Immature natural killer cell (primary cell): ENCODE results near the gene VWA8. TPM values are rescaled to one million over a fixed set of nuclear protein-coding genes. Genes with fewer than 3 reads are reported as not detected.

ENCODE experiments used
- DNase-seq, 3 donors: peaks; one replicate each; pipeline ENCODE4 v3.0.0; 2022; ENCODE audit warnings: mixed read lengths in 1 of 3
- H3K27ac Mint-ChIP-seq, 6 donors: one replicate each; pipeline ENCODE4 v1.8.0; 2020; ENCODE audit warnings: mixed read lengths in 6 of 6, mild to moderate bottlenecking in 5 of 6, inconsistent platforms in 4 of 6, moderate library complexity in 3 of 6
- H3K27me3 Mint-ChIP-seq, 3 donors: one replicate each; pipeline ENCODE4 v1.8.0; 2020 to 2021; ENCODE audit warnings: low read depth in 3 of 3, mild to moderate bottlenecking in 3 of 3, mixed read lengths in 3 of 3, moderate library complexity in 3 of 3, inconsistent platforms in 1 of 3
- H3K36me3 Mint-ChIP-seq, 3 donors: one replicate each; pipeline ENCODE4 v1.8.0; 2020; ENCODE audit warnings: mixed read lengths in 3 of 3, inconsistent platforms in 2 of 3, mild to moderate bottlenecking in 2 of 3
- H3K4me1 Mint-ChIP-seq, 2 donors: one replicate each; pipeline ENCODE4 v1.8.0; 2020; ENCODE audit warnings: inconsistent platforms in 2 of 2, mild to moderate bottlenecking in 2 of 2, mixed read lengths in 2 of 2, moderate library complexity in 1 of 2
- H3K4me3 Mint-ChIP-seq, 5 donors: one replicate each; pipeline ENCODE4 v1.8.0; 2020; ENCODE audit warnings: mild to moderate bottlenecking in 5 of 5, mixed read lengths in 5 of 5, inconsistent platforms in 3 of 5, moderate library complexity in 3 of 5
- H3K9me3 Mint-ChIP-seq, 6 donors: one replicate each; pipeline ENCODE4 v1.8.0; 2020; ENCODE audit warnings: mild to moderate bottlenecking in 6 of 6, mixed read lengths in 6 of 6, inconsistent platforms in 4 of 6, moderate library complexity in 3 of 6
- polyA plus RNA-seq, 3 donors: library from polyadenylated mRNA; unstranded; fragments of 300-500 nt; fragmentation: Illumina TruSeq; gene quantifications; one replicate each; pipeline ENCODE4 v1.2.3, GENCODE V29; 2021

Gene VWA8
- polyA plus RNA-seq, 3 donors from 2014 or later, result 3.0 to 4.9 (median 3.2) TPM

DNA sequence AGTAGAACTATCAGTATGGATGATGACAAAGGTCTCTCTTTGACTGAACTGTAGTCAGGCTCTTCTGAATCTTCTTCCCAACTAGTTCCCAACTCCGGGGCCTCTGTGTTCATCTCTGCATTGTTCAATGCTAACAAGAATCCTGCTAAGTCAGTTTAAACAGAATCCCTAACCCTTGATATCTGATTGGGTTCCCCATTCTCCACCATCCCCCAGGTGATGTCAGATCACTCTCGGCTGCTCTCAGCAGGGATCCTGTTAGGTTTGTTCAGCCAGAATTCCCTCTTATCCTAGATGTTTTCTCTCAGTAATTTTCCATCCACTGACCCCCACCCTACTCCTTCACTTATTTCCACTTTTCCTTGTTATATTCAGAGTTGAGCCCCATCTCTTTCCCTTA lies 280.0 kb downstream of the VWA8 start:
- Mint-ChIP-seq H3K27ac (no peak overlapping the region), H3K36me3 (peaks cover 25 to 46% (median 44%) of the 10 kb centered on the region in 3 donors), H3K4me1 (no peaks in the 10 kb centered on the region), H3K4me3 (no peak overlapping the region), H3K27me3 (no peaks in the 10 kb centered on the region), H3K9me3 (no peaks in the 10 kb centered on the region)
- DNase-seq, result no peak

- no peaks in the 10 kb centered on the region for H3K27me3 Mint-ChIP-seq
- no peak overlapping the region for H3K4me3 Mint-ChIP-seq
- H3K4me1 Mint-ChIP-seq, result no peaks in the 10 kb centered on the region
- no peaks in the 10 kb centered on the region for H3K9me3 Mint-ChIP-seq
- H3K27ac Mint-ChIP-seq, result no peak overlapping the region
- no peak for DNase-seq
- H3K36me3 Mint-ChIP-seq, result peaks cover 17 to 46% (median 45%) of the 10 kb centered on the region in 3 donors
Observed at GRCh38 chr13:41678848-41679247, 282.1 kb downstream of the VWA8 start.

DNA sequence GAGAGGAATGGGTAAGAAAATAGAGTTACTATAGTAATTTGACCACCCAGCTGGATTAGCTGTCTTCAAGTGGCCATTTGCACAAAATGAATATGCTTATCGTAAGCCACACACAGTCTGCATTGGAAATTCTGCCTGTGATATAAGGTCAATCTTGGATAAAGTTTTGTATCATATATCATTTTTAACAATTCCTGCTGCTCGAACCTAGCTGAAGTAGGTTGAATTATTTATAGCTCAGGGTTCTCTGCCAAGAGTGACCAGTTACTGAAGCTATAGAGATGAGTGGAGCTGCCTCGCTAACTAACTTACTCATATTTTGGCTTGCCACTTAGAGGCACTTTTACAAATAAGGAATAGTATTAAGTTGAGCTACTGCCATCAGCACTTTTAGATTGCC lies 282.7 kb downstream of the VWA8 start:
- DNase-seq, result no peak
- H3K27me3 Mint-ChIP-seq, result no peaks in the 10 kb centered on the region
- no peak overlapping the region for H3K4me3 Mint-ChIP-seq
- no peaks in the 10 kb centered on the region for H3K9me3 Mint-ChIP-seq
- peaks cover 17 to 43% (median 40%) of the 10 kb centered on the region in 3 donors for H3K36me3 Mint-ChIP-seq
- no peaks in the 10 kb centered on the region for H3K4me1 Mint-ChIP-seq
- no peak overlapping the region for H3K27ac Mint-ChIP-seq

GRCh38 chr13:41675306-41675705 lies 285.6 kb downstream of the VWA8 start:
- Mint-ChIP-seq H3K9me3 (no peaks in the 10 kb centered on the region), H3K27me3 (no peaks in the 10 kb centered on the region), H3K27ac (no peak overlapping the region), H3K36me3 (peaks cover 6 to 29% (median 19%) of the 10 kb centered on the region in 3 donors), H3K4me1 (no peaks in the 10 kb centered on the region), H3K4me3 (no peak overlapping the region)
- DNase-seq, result no peak

GRCh38 chr13:41674246-41674645 lies 286.7 kb downstream of the VWA8 start:
- H3K27ac Mint-ChIP-seq, result peak overlapping the region in 2 of 6 donors; percentile 1 to 8

GRCh38 chr13:41673640-41674039 lies 287.3 kb downstream of the VWA8 start:
- peaks cover 7 to 36% (median 20%) of the 10 kb centered on the region in 3 donors for H3K36me3 Mint-ChIP-seq
- H3K4me1 Mint-ChIP-seq, result no peaks in the 10 kb centered on the region
- no peak overlapping the region for H3K27ac Mint-ChIP-seq
- no peak overlapping the region for H3K4me3 Mint-ChIP-seq
- no peaks in the 10 kb centered on the region for H3K9me3 Mint-ChIP-seq
- DNase-seq, result no peak
- no peaks in the 10 kb centered on the region for H3K27me3 Mint-ChIP-seq

More at GRCh38 chr13:41674246-41674645, 286.7 kb downstream of the VWA8 start:
- no peaks in the 10 kb centered on the region for H3K27me3 Mint-ChIP-seq
- DNase-seq, result no peak
- H3K36me3 Mint-ChIP-seq, result peaks cover 7 to 34% (median 22%) of the 10 kb centered on the region in 3 donors
- no peak overlapping the region for H3K4me3 Mint-ChIP-seq
- no peaks in the 10 kb centered on the region for H3K9me3 Mint-ChIP-seq
- no peaks in the 10 kb centered on the region for H3K4me1 Mint-ChIP-seq

DNA sequence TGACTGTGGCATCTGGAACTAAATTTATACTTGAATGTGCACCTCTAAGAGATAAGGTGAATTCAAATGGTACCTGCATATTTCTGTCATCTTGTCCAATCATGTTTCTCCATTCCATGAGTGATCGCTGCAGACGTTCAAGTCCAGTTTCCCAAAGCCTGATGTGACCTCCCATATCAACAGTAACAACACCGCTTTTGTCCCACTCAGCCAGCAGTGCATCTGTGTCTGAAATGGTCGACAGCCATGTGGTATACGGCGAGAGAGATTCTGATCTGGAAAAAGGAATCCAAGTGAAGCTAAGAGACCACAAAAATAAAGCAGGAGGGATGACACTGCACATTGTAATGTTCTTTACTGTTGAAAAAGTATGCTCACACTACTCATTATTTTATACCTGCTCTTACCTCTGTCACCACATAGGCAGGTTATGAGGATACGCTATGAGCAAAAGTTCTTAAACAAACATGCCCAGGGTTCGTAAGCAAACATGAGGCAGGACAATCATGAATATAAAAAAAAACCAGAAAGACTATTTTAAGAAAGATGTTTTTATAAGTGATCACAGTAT lies 290.0 kb downstream of the VWA8 start:
- no peak for DNase-seq
- Mint-ChIP-seq H3K4me3 (no peak overlapping the region), H3K9me3 (no peaks in the 10 kb centered on the region), H3K4me1 (no peaks in the 10 kb centered on the region), H3K36me3 (peaks cover 7 to 38% (median 13%) of the 10 kb centered on the region in 3 donors), H3K27ac (peak overlapping the region in 1 of 6 donors; percentile 8), H3K27me3 (no peaks in the 10 kb centered on the region)

- no peaks in the 10 kb centered on the region for H3K4me1 Mint-ChIP-seq
- no peaks in the 10 kb centered on the region for H3K27me3 Mint-ChIP-seq
- H3K27ac Mint-ChIP-seq, result no peak overlapping the region
- no peaks in the 10 kb centered on the region for H3K9me3 Mint-ChIP-seq
- no peak overlapping the region for H3K4me3 Mint-ChIP-seq
- H3K36me3 Mint-ChIP-seq, result peaks cover 8 to 30% (median 10%) of the 10 kb centered on the region in 3 donors
- DNase-seq, result peak; percentile 21 to 55 (median 43)
Observed at GRCh38 chr13:41668130-41668757, 292.7 kb downstream of the VWA8 start.

- Mint-ChIP-seq H3K9me3 (no peaks in the 10 kb centered on the region), H3K4me1 (no peaks in the 10 kb centered on the region), H3K4me3 (no peak overlapping the region), H3K36me3 (peaks cover 8 to 33% (median 10%) of the 10 kb centered on the region in 3 donors), H3K27ac (no peak overlapping the region), H3K27me3 (no peaks in the 10 kb centered on the region)
- DNase-seq, result no peak
Observed at GRCh38 chr13:41666644-41667043, 294.3 kb downstream of the VWA8 start.

GRCh38 chr13:41660411-41660810 lies 300.5 kb downstream of the VWA8 start:
- no peak for DNase-seq
- no peaks in the 10 kb centered on the region for H3K9me3 Mint-ChIP-seq
- no peak overlapping the region for H3K27ac Mint-ChIP-seq
- no peaks in the 10 kb centered on the region for H3K27me3 Mint-ChIP-seq
- peaks cover 5 to 19% (median 7%) of the 10 kb centered on the region in 3 donors for H3K36me3 Mint-ChIP-seq
- H3K4me1 Mint-ChIP-seq, result no peaks in the 10 kb centered on the region
- H3K4me3 Mint-ChIP-seq, result no peak overlapping the region

DNA sequence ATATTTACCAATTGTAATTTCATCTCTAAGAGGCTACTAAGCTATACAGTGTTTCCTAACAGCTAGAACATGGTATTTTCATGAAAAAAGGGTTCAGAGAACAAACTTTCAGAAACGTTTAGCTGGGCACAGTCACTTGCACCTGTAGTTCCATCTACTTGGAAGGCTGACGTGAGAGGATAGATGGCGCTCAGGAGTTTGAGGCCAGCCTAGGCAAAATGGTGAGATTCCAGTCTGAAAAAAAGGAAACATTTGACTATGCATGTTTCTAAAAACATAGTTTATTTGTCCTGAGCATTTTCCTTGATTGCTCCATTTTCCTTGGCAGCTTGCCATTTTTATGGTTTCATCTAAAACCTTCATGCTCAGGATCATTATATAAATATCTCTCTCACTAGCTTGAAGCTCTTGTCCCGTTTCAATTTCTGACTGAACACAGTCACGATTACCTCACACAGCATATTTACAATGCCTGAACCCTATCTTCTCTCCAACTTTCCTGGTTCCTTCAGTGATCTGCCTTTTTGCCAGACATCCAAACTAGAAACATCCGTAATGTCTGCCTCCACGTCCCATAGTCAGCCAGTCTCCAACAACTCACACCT lies 302.8 kb downstream of the VWA8 start:
- H3K27ac Mint-ChIP-seq, result no peak overlapping the region

GRCh38 chr13:41655997-41656396 lies 304.9 kb downstream of the VWA8 start:
- no peaks in the 10 kb centered on the region for H3K9me3 Mint-ChIP-seq
- no peaks in the 10 kb centered on the region for H3K4me1 Mint-ChIP-seq
- no peak overlapping the region for H3K27ac Mint-ChIP-seq
- no peak overlapping the region for H3K4me3 Mint-ChIP-seq
- peaks cover 0 to 3% (median 0%) of the 10 kb centered on the region in 3 donors for H3K36me3 Mint-ChIP-seq
- no peak for DNase-seq
- no peaks in the 10 kb centered on the region for H3K27me3 Mint-ChIP-seq

More for the DNA sequence above, 302.8 kb downstream of the VWA8 start:
- Mint-ChIP-seq H3K4me1 (no peaks in the 10 kb centered on the region), H3K4me3 (no peak overlapping the region), H3K9me3 (no peaks in the 10 kb centered on the region), H3K27me3 (no peaks in the 10 kb centered on the region), H3K36me3 (peaks cover 0 to 12% (median 3%) of the 10 kb centered on the region in 3 donors)
- DNase-seq, result no peak

DNA sequence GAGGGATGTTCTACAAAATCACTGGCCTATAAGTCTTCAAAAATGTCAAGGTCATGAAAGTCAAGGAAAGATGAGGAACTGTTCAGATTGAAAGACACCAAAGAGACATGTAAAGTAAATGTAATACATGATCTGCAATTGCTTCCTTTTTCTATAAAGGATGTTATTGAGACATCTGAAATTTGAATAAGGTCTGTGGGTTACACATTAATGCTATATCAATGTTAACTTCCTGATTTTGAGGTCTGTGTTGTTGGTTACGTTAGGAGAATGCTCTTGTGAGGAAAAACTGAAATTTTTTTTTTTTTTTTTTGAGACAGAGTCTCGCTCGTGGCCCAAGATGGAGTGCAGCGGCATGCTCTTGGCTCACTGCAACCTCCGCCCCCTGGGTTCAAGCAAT lies 306.1 kb downstream of the VWA8 start:
- Mint-ChIP-seq H3K27me3 (no peaks in the 10 kb centered on the region), H3K36me3 (peaks cover 0 to 3% (median 0%) of the 10 kb centered on the region in 3 donors), H3K27ac (peak overlapping the region in 1 of 6 donors; percentile 3), H3K9me3 (no peaks in the 10 kb centered on the region), H3K4me1 (no peaks in the 10 kb centered on the region), H3K4me3 (no peak overlapping the region)
- DNase-seq, result no peak

DNA sequence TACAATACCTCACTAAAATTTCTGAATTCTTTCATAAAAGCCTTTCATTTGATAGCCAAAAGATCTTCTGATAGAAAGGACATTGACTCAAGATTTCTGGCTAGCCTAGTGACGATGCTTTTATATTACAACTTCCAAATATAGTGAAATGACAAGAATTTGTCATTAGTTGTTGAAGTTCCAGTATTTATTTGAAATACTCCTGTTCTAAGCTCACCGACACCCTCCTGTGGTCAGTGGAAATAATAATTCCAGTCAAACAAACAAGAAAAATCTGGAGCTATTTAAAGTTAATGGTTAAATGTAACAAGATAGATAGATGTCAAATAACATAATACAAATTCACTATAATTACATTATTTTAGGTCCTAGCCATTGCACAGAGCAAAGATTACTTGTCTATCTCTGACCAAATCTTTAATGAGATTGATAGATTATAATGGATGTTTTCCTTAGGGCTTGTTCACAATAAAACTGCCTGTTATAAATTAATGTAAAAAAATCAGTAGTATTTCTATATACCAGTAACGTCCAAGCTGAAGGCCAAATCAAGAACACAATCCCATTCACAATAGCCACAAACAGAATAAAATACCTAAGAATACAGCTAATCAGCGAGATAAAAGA lies 308.1 kb downstream of the VWA8 start:
- H3K27me3 Mint-ChIP-seq, result no peaks in the 10 kb centered on the region
- H3K36me3 Mint-ChIP-seq, result peaks cover 0 to 3% (median 0%) of the 10 kb centered on the region in 3 donors
- H3K27ac Mint-ChIP-seq, result no peak overlapping the region
- peak in 2 of 3 donors; percentile 6 to 23 for DNase-seq
- H3K4me1 Mint-ChIP-seq, result no peaks in the 10 kb centered on the region
- no peaks in the 10 kb centered on the region for H3K9me3 Mint-ChIP-seq
- no peak overlapping the region for H3K4me3 Mint-ChIP-seq
